GM18868 (cell line): Measurements from ENCODE around the gene SLC13A3.
"Not testable (repeated sequence)": the region's sequence is repeated elsewhere in the genome, so short reads cannot be mapped to it uniquely, and the experiment has no call there.

Experiments used
- ATAC-seq: cut with Tn5 transposase; IDR thresholded peaks from one replicate; pipeline ENCODE4 v1.9.1; 2021; ENCODE audit warnings: mild to moderate bottlenecking, moderate library complexity; ENCODE audit not compliant: unreplicated experiment

Gene SLC13A3

DNA sequence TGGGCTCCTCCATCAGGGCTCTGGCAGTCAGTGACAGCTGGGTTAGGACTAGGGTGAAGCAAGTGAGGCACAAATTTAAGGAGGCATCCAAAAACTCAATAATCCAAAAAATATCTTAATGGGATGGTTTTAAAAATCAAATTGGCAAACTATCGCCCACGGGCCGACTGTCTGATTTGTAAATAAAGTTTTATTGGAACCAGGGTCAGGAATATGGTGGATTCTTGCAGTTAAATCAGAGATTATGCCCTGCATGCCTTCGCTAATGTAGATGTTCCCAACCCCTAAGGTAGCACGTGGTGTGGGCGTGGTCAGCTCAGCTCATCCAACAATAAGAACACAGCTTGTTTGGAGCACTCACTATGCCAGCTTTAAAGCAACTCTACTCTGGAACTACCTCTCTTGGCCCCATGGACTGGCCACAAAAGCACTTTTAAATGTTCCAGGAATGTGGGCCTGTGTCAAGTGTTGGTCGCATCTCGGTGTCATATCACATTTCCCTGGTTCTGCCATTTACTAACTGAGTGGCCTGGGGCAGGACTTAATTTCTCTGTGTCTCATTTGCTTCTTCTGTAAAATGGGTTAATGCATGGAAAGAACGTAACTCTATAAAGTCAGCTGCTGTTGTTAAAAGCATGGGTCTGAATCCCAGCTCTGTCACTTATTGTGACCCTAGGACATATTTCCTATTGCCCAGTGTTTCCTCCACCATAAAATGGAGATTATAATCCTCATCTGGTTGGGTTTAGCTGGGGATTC lies 31.0 kb upstream of the SLC13A3 start:
- no peak for ATAC-seq

- no peak for ATAC-seq
These were observed 30.0 kb upstream of the SLC13A3 start for GRCh38 chr20:46681032-46681854.

DNA sequence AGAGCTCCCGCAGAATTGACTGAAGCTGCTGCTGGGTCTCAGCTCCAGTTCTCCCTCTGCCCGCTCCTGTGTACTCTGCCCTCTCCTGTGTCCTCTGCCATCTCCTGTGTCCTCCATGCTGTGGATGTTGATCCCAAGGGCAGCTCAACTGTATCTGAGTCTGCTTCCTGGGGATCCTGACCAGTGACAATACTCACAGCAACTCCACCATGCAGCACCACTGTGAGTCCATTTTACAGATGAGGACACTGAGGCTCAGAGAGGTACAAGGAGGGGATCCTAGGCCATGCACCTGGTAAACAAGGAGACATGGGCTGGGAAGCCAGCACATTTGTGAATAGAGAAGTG lies 29.4 kb upstream of the SLC13A3 start:
- ATAC-seq: no peak

GRCh38 chr20:46678516-46678915 lies 27.3 kb upstream of the SLC13A3 start:
- no peak for ATAC-seq

GRCh38 chr20:46677608-46678007 lies 26.3 kb upstream of the SLC13A3 start:
- no peak for ATAC-seq

DNA sequence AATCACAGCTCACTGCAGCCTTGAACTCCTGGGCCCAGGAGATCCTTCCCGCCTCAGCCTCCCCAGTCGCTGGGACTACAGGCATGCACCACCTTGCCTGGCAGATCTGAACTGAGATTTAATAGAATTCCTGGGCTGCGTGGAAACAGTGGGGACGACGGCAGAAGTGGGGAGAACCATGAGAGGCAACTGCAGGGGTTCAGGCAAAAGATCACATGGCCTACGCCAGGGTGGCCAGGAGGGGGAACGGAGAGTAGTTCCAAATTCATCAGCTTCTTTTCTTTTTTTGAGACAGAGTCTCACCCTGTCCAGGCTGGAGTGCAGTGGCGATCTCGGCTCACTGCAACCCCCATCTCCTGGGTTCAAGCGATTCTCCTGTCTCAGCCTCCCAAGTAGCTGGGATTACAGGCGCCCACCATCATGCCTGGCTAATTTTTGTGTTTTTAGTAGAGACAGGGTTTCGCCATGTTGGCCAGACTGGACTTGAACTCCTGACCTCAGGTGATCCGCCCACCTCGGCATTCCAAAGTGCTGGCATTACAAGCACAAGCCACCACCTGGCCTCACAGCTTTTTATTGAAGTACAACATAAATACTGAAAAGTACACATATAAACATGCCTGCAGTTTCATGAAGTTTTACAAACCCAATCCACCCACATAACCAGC lies 25.5 kb upstream of the SLC13A3 start:
- not testable (repeated sequence) for ATAC-seq

GRCh38 chr20:46674253-46675083 lies 23.2 kb upstream of the SLC13A3 start:
- no peak for ATAC-seq

DNA sequence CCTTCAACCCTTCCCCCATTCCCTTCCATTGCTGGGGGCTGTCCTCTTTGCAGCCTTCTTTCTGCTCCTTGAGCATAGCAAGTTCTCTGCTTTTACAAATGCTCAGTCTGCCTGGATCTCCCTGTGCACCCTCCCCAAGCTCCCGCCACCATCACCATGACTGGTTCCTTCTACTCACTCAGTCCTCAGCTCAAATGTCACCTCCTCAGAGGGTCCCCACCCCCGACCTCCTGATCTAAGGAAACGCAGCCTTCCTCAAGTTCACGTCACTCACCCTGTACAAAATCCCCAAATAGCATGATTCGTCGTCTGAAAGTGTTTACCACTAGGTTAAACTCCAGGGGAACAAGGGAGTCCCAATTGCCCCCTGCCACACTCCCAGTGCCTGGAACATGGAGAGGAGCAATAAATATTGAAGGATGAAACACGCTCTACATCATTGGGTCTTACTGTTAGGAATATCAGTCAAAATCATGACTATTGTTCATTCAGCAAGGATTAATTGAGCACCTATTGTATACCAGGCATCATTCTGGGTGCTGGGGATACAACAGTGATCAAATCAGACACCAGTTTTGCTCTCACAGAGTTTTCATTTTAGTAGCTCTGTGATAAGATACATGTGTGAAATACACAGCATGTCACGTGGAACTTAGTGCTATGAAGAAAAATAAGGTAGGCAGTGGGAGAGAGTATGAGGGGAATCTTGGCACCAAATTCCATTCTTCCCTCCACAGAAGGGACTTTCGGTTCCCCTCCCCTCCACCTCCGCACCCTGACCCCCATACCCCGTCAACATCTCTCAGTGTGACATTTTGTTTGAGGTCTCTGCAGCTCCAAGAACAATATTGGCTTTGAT lies 22.4 kb upstream of the SLC13A3 start:
- ATAC-seq: no peak

DNA sequence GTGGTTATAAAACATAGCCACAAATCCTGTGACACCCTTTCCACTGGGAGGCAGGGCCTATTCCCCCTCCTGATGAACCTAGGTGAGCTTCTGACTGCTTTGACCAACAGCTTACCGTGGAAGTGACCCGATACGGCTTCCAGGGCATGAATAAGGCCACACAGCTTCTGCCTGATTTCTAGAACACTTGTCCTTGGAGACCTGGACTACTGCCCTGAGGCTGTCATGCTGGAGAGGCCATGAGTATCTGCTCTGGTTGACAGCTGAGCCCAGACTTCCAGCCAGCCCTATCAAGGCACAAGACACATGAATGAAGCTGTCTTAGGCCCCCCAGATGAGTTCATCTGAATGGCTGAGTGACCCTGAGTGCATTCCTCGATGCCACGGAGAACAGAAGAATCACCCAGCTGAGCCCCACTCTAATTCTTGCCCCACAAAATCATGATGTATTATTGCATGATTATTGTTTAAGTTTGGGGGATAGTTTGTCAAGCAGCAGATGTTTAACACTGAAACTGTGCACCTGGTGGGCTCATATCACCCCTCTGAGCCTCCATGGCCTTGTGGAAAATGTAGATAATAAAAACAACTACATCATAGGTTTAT lies 21.4 kb upstream of the SLC13A3 start:
- ATAC-seq: no peak

DNA sequence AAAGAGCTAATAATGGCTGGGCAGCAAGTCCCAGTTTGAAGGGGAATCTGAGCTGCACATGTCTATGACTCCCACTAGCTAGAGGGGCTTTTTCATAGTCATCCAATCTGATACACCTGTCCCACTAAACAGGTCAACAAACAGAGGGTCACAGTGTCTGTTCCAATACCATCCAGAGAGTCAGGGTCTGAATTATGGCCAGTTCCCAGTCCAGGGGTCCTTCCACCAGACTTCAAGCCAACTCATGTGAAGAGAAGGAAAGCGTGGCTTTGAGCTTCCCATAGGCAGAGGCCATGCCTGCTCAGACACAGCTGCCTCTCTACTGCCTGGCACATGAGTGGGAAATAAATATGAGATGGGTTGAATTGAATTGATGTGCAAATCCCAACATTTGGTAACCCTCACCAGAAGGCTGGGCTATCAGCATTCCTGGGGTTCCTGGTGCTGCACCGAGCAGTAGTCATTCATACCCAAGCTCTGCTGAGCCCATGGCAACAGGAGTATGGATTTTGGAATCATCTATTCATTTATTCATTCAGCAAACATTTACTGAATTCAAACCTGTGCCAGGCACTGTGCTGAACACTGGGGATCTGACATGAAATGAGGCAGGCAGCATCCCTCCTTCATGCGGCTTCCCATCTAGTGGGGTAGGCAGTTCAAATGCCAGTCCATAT lies 20.7 kb upstream of the SLC13A3 start:
- ATAC-seq: no peak

DNA sequence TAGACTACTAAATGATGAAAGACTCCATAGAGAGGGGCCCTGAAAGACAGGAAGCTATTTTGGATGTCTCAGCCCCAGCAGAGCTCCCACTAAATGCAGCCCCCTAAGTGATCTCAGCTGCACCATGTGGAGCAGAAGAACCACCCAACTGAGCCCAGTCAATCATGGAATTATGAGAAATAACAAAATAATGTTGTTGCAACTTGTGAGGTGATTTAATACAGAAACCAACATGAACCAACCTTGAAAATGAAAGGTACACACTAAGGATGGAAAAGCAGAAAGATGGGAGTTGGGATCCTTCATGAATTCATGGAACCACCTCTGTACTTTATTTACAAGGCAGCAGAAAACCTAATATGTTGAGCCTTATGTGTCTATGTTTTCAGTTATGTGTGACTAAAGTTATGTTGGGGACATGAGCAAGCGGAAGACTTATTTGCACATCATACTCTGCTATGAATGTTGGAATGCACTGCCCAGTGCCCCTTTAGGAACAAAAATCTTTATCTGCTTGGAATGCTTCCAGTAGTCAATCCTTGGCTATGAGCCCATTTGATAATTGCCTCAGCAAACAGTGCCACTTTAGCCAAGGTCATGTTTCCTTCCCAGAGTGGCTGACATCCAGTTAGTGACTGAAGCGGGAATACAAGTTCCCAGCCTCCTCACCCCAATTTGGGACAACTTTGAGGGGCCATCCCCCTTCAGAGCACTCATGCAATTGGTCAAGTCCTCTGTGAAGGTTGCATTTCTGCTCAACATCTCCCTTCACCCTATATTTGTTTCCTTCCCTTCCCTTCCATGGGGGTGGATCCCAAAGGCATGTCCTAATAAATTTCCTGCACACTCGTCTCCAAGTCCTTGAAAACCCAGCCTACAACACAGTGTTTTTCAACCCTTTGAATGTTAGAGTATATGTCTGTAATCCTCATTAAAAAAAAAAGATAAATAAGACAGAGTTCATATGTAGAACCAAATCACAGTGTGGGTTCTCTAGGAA lies 19.6 kb upstream of the SLC13A3 start:
- ATAC-seq: no peak

GRCh38 chr20:46670228-46670584 lies 18.9 kb upstream of the SLC13A3 start:
- ATAC-seq: no peak

DNA sequence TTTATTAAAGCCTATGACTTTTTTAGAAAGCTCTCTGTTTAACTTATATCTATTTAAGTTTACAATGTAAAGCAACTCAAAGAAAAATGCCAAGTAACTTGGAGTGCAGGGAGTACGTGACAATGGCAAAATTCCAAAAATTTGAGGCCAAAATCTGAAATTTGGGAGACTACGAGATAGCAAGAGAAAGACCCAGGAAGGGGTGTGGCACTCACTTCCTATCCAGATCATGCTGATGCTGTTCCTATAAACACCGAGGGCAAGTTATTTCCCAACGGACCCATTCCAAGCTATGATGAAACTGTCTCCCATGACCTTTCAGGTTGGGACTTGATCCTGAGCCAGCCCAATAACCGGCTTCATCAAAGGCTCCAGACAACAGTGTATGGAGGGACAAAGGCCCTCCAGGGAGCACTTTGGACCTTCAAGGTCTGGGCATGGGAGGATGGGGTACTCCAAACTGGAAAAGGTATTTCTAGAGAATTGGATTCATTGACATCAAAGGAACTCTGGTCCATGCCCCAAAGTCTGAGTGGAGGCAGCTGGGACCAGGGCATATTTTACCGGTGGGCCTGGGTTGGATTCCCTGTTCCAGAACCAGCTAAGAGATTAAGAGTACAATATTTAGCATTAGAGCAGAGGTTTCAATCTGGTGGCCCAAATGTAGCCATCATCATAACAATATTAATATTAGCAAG lies 15.7 kb upstream of the SLC13A3 start:
- no peak for ATAC-seq

- no peak for ATAC-seq
These were observed 15.0 kb upstream of the SLC13A3 start for GRCh38 chr20:46666306-46666705.

DNA sequence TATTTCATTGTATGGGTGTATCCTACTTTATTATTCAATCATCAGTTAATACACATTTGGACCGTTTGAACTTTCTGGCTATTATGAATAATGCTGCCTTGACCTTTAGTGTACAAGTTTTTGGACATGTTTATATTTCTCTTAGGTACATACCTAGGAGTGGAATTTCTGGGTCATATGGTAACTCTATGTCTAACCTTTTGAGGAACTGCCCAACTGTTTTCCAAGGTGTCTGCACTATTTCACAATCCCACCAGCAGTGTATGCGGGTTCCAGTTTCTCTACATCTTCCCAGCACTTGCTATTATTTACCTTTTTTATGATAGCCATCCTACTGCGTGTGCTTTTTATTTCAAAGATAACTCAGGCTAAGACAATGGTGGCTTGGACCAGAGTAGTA lies 14.3 kb upstream of the SLC13A3 start:
- no peak for ATAC-seq

GRCh38 chr20:46663531-46663930 lies 12.3 kb upstream of the SLC13A3 start:
- ATAC-seq: no peak

GRCh38 chr20:46661659-46662058 lies 10.4 kb upstream of the SLC13A3 start:
- ATAC-seq: no peak
